Measurements from ENCODE around the gene CNOT6.

DNA sequence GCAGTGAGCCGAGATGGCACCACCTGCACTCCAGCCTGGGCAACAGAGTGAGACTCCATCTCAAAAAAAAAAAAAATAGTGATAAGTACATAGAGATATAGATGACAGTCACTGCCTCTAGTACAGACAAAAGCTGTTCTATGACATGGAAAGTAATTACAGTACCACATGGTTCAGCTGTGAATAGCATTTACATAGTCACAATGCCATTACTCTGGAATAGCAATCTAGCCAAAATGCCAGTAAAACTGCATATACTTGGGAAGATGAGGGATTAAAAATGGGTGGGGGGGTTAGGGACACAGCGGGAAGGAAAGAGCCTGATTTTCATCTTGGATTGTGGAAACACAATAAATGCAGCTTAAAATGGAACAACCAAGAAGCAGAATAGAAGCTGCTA lies 39.4 kb upstream of the CNOT6 start:
- TF ChIP-seq POLR2A (IDR thresholded peaks at IDR 0.05) (no peak), CTCF (IDR thresholded peaks at IDR 0.05) (no peak)

All from testis (tissue), 2 donors.